Heart left ventricle (tissue), 16 donors: ENCODE data around the gene MCTP2. TPM values are rescaled to one million over a fixed set of nuclear protein-coding genes. Genes with fewer than 3 reads are reported as not detected.

Experiments
- ATAC-seq, 4 donors: fragments of 200-7000 bp; cut with Tn5 transposase; one replicate each; pipeline ENCODE4 v1.9.1; 2020 to 2022; ENCODE audit warnings: moderate library complexity in 4 of 4, mild to moderate bottlenecking in 3 of 4, moderate number of reproducible peaks in 1 of 4
- DNase-seq, 5 donors: peaks; one replicate each; pipeline ENCODE4 v3.0.0-alpha.2; 2020
- H3K27ac ChIP-seq, 12 donors: fragments of 200-600 bp; sonication (generic) in 4 of 12; one replicate each; pipeline versions ENCODE4 v1.5.0 to v1.8.0; 2016 to 2022; ENCODE audit warnings: mild to moderate bottlenecking in 2 of 12
- H3K27me3 ChIP-seq, 9 donors: fragments of 200-600 bp; sonication (generic) in 2 of 9; one replicate each; pipeline versions ENCODE4 v1.5.1 to v1.8.0; 2016 to 2022; ENCODE audit warnings: mild to moderate bottlenecking in 3 of 9
- H3K36me3 ChIP-seq, 9 donors: fragments of 200-600 bp; sonication (generic) in 2 of 9; one replicate each; pipeline versions ENCODE4 v1.5.0 to v1.8.0; 2018 to 2022; ENCODE audit warnings: mild to moderate bottlenecking in 2 of 9
- H3K4me1 ChIP-seq, 12 donors: fragments of 200-600 bp; sonication (generic) in 4 of 12; one replicate each; pipeline versions ENCODE4 v1.5.0 to v1.8.0; 2016 to 2022; ENCODE audit warnings: mild to moderate bottlenecking in 3 of 12
- H3K4me3 ChIP-seq, 12 donors: fragments of 200-600 bp; sonication (generic) in 4 of 12; one replicate each; pipeline versions ENCODE4 v1.5.0 to v1.8.0; 2017 to 2022; ENCODE audit warnings: mild to moderate bottlenecking in 9 of 12, moderate library complexity in 4 of 12
- H3K9me3 ChIP-seq, 12 donors: fragments of 200-600 bp; sonication (generic) in 4 of 12; one replicate each; pipeline versions ENCODE4 v1.5.0 to v1.8.0; 2016 to 2022; ENCODE audit warnings: mild to moderate bottlenecking in 1 of 12
- POLR2A ChIP-seq, 2 donors: fragments of 450-650 bp; IDR thresholded peaks; one replicate each; pipeline ENCODE4 v1.6.1; 2017; ENCODE audit warnings: antibody characterized with exemption in 2 of 2, mild to moderate bottlenecking in 2 of 2, moderate library complexity in 2 of 2
- WGBS, 4 donors: extraction: QIAGEN DNeasy Blood & Tissue Kit in 2 of 4; methylation state at CpG; one replicate each; pipeline versions ENCODE4 v1.1.5 to v1.1.7; 2013 to 2018; 5-methylcytosine and 5-hydroxymethylcytosine counted together
- intact Hi-C, 10 donors: fragments of 100-400 bp; cut with DNase I; formaldehyde crosslinking; loops; one replicate each; pipeline versions ENCODE4 v1.11.1 to v1.14.2; 2022
- polyA plus RNA-seq, 2 donors: library from polyadenylated mRNA; stranded (reverse); fragments of 200-250 nt; gene quantifications; one replicate each; pipeline ENCODE4 v1.2.3, GENCODE V29; 2013
- total RNA-seq, 9 donors: library from RNA; depleted of rRNA in 2 of 9; stranded (reverse); fragments of >200 nt in 2 of 9; fragmentation: NEBNext Ultra II Directional in 3 of 9; extraction: Animal tissue kit (Norgen Biotek cat#: 25700) in 3 of 9; gene quantifications; one replicate each; pipeline versions ENCODE4 v1.1.0 to v1.2.4, GENCODE V29; 2016 to 2023
- TF ChIP-seq, protein P1 (sequence below), 12 donors: fragments of 200-600 bp; sonication (generic) in 4 of 12; IDR thresholded peaks; one replicate each; pipeline versions ENCODE4 v1.5.0 to v1.8.0; 2018 to 2022; ENCODE audit warnings: antibody characterized with exemption in 12 of 12, mild to moderate bottlenecking in 5 of 12
- donor health status: ischemic (EF 13 %, LVEDD 7.1; RV severe dilation, severe dysfunction).
- donor health status: healthy with polysubstance abuse.
- donor health status: DM: no; HTN: yes; CAD: no.
- donor health status: DM: no; HTN: no; CAD: no.
- donor health status: ischemic (EF 25% LVEDD 6.9; RV normal size, moderate dysfunction).
- donor health status: ischemic (EF 25% LVEDD 5.7; RV mildly dilated, moderate dysfunction).
- donor health status: healthy.
- donor health status: DM: yes; HTN: yes; CAD: no.
- donor health status: ischemic (EF 35%, LVEDD 5.7; RV mildly dilated, moderate dysfunction).
- donor health status: nonischemic (EF 11% LVEDD 7.7; RV severe dilation, severe dysfunction).
- donor health status: DM: yes; HTN: yes; CAD: no.
- donor health status: PGD.
- donor health status: ischemic (EF 29% LVEDD 5.4; RV normal size, mild dysfunction).
- donor health status: nonischemic (EF 23%, LVEDD 6.1; RV moderate dilation, normal function).

Gene MCTP2
- total and polyA plus RNA-seq, 11 donors: 0.35 to 12.1 (median 2.0) TPM

DNA sequence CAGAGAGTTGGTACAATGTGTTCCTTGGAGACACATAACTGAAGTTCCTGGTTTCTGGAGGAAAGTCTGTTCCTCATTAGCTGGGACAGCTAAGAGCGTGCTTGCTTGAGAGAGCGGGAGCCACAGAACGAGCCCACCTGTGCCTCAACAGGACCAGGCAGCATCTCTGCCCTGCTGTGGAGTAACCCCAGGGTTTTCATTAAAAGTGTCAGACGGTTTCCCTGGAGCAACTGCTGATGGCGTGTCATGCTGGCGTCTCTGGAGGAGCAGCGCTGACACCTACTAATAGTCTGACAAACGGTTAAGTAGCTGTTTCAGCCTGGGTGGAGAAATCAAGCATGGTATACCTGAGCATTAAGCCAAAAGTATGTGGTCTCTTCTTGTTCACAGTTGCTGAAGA, 150.0 kb downstream of the MCTP2 start:
- H3K36me3 ChIP-seq: no peaks in the 10 kb centered on the region
- ATAC-seq (no peak), DNase-seq (no peak)
- H3K27me3 ChIP-seq: no peaks in the 10 kb centered on the region
- H3K27ac ChIP-seq: no peak overlapping the region
- WGBS, 4 donors: 70 to 82% (median 77%) methylated on average over 8 of the region's 8 CpGs
- no peaks in the 10 kb centered on the region for H3K4me1 ChIP-seq
- no peak for TF ChIP-seq POLR2A (IDR thresholded peaks at IDR 0.05)
- TF ChIP-seq, protein P1, sequence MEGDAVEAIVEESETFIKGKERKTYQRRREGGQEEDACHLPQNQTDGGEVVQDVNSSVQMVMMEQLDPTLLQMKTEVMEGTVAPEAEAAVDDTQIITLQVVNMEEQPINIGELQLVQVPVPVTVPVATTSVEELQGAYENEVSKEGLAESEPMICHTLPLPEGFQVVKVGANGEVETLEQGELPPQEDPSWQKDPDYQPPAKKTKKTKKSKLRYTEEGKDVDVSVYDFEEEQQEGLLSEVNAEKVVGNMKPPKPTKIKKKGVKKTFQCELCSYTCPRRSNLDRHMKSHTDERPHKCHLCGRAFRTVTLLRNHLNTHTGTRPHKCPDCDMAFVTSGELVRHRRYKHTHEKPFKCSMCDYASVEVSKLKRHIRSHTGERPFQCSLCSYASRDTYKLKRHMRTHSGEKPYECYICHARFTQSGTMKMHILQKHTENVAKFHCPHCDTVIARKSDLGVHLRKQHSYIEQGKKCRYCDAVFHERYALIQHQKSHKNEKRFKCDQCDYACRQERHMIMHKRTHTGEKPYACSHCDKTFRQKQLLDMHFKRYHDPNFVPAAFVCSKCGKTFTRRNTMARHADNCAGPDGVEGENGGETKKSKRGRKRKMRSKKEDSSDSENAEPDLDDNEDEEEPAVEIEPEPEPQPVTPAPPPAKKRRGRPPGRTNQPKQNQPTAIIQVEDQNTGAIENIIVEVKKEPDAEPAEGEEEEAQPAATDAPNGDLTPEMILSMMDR (IDR thresholded peaks at IDR 0.05): no peak
- no peak overlapping the region for H3K4me3 ChIP-seq
- H3K9me3 ChIP-seq: no peaks in the 10 kb centered on the region
- intact Hi-C loops: loop anchor here in 1 of 10 donors (2.0 kb wide), 1 partner anchor 35 kb away; no protein-coding TSS in a partner anchor

DNA sequence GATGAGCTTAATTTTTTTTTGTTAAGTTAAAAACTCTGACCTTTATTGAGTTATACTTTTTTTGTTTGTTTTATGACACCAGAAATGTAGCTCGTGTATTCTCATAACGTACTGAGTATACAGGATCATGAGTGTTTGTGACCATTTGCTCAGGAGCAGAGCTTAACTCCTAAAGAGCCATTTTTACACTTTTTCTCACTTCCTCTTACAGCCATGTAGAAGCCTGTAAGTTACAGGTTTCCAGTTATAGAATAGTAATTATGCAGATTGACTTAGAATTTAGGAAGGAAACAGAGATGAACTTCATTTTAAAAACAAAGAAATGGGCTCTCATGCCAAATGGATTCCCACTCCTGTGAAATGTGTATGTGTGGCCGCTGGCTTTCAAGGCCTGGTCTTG, 151.7 kb downstream of the MCTP2 start:
- no peak for TF ChIP-seq POLR2A (IDR thresholded peaks at IDR 0.05)
- Histone ChIP-seq H3K27ac (no peak overlapping the region), H3K36me3 (no peaks in the 10 kb centered on the region), H3K9me3 (no peaks in the 10 kb centered on the region), H3K4me1 (peaks cover 0 to 10% (median 0%) of the 10 kb centered on the region in 12 donors), H3K27me3 (peaks cover 0 to 5% (median 0%) of the 10 kb centered on the region in 9 donors), H3K4me3 (no peak overlapping the region)
- ATAC-seq (no peak), DNase-seq (no peak)
- intact Hi-C loops: no loop called here
- WGBS, 4 donors: 88 to 94% (median 90%) methylated on average over 3 of the region's 3 CpGs

DNA sequence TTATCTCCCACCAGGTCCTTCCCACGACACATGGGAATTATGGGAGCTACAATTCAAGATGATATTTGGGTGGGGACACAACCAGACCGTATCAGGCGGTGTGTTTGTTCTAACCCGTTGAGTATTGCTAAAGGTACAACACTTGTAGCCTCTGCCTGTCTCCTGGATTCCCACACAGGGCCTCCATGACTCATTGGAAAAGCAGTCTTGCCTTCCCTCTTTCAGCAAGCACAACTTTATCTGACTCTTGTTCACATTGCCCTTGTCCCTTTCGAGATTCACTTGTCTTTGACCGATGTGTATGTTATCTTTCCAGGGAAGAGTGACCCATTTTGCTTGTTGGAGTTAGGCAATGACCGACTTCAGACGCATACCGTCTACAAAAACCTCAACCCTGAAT, 152.3 kb downstream of the MCTP2 start:
- H3K4me3 ChIP-seq: no peak overlapping the region
- DNase-seq (no peak), ATAC-seq (no peak)
- peaks cover 0 to 7% (median 0%) of the 10 kb centered on the region in 9 donors for H3K27me3 ChIP-seq
- no peaks in the 10 kb centered on the region for H3K9me3 ChIP-seq
- intact Hi-C loops: no loop called here
- no peak overlapping the region for H3K27ac ChIP-seq
- TF ChIP-seq, protein P1 (IDR thresholded peaks at IDR 0.05): no peak
- no peak for TF ChIP-seq POLR2A (IDR thresholded peaks at IDR 0.05)
- H3K36me3 ChIP-seq: no peaks in the 10 kb centered on the region
- H3K4me1 ChIP-seq: peaks cover 0 to 11% (median 0%) of the 10 kb centered on the region in 12 donors
- WGBS, 4 donors: 92 to 94% (median 93%) methylated on average over 9 of the region's 9 CpGs

DNA sequence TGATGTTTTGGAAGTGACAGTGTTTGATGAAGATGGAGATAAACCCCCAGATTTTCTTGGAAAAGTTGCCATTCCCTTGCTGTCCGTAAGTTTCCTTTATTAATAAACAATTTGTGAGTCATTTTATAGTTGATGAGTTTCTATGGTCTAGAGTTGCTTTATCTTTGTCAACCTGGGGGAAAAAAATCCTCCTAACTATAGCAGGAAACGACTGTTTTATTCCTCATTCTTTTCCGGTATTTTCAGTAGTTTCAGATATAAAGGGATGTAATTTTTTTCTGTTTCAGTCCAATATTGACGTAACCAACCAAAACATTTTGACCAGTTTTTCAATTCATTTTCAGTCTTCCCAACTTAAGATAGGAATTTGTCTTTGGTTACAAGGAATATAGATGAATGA, 154.1 kb downstream of the MCTP2 start:
- Histone ChIP-seq H3K4me1 (peaks cover 0 to 11% (median 0%) of the 10 kb centered on the region in 12 donors), H3K9me3 (no peaks in the 10 kb centered on the region), H3K36me3 (no peaks in the 10 kb centered on the region), H3K27ac (no peak overlapping the region), H3K27me3 (peaks cover 0 to 16% (median 0%) of the 10 kb centered on the region in 9 donors), H3K4me3 (no peak overlapping the region)
- ATAC-seq (no peak), DNase-seq (no peak)
- intact Hi-C loops: no loop called here
- 56 to 73% (median 61%) methylated on average over 4 of the region's 4 CpGs for WGBS, 4 donors
- TF ChIP-seq, protein P1 (IDR thresholded peaks at IDR 0.05): no peak
- no peak for TF ChIP-seq POLR2A (IDR thresholded peaks at IDR 0.05)

DNA sequence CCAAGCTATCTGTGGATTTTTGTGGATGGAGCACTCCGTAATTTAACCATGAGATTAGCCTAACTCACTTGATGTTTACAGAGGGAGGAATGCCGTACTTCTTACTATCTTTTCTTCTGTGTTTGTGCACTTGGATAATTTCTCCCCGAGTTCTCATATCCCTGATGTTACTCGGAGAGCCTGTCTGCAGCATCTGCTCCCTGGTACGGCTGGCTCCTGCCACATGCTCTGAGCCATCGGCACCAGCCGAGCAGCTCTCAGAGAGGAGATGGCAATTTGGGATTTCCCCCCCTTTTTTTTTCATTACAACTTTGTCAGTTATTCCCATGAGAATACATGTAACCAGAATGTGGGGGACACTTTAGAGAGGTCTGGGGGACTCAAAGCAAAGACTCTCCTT, 155.0 kb downstream of the MCTP2 start:
- TF ChIP-seq, protein P1 (IDR thresholded peaks at IDR 0.05): no peak
- WGBS, 4 donors: 86 to 93% (median 88%) methylated on average over 7 of the region's 7 CpGs

More for the DNA sequence above, 155.0 kb downstream of the MCTP2 start:
- Histone ChIP-seq H3K4me1 (peaks cover 0 to 11% (median 0%) of the 10 kb centered on the region in 12 donors), H3K27ac (no peak overlapping the region), H3K9me3 (no peaks in the 10 kb centered on the region), H3K4me3 (no peak overlapping the region), H3K36me3 (no peaks in the 10 kb centered on the region), H3K27me3 (peaks cover 0 to 16% (median 0%) of the 10 kb centered on the region in 9 donors)
- DNase-seq (no peak), ATAC-seq (no peak)
- intact Hi-C loops: no loop called here
